ENCODE results near the gene CD96. TPM values are rescaled to one million over a fixed set of nuclear protein-coding genes. Genes with fewer than 3 reads are reported as not detected.

The CD96 gene
- total and polyA plus RNA-seq, 4 donors = 0.69 to 3.1 (median 2.4) TPM

- no peak for TF ChIP-seq CTCF (IDR thresholded peaks at IDR 0.05; ENCODE audit: control extremely low read depth, extremely low read depth)
- Histone ChIP-seq H3K9ac (ENCODE audit: insufficient read depth in 1 of 2, low read length in 2 of 2) (no peak overlapping the region), H3K27ac (ENCODE audit: low read depth in 1 of 2, low read length in 1 of 2) (no peak overlapping the region), H3K9me3 (ENCODE audit: control insufficient read depth in 4 of 4, insufficient read depth in 3 of 4, low read length in 3 of 4) (no peaks in the 10 kb centered on the region), H3K4me1 (ENCODE audit: control insufficient read depth in 5 of 5, insufficient read depth in 5 of 5, low read length in 5 of 5) (no peaks in the 10 kb centered on the region), H3K27me3 (ENCODE audit: control insufficient read depth in 3 of 3, insufficient read depth in 3 of 3, low read length in 2 of 3) (no peaks in the 10 kb centered on the region), H3K4me3 (no peak overlapping the region), H3K36me3 (ENCODE audit: control insufficient read depth in 4 of 4, insufficient read depth in 4 of 4, low read length in 4 of 4) (no peaks in the 10 kb centered on the region)
- DNase-seq (no peak), ATAC-seq (ENCODE audit: insufficient read depth, low FRiP score) (no peak)
- WGBS, 2 donors = 78 to 90% methylated on average over 1 of the region's 1 CpG
Observed at GRCh38 chr3:111571282-111571681, 29.3 kb downstream of the CD96 start.

- H3K27ac ChIP-seq (ENCODE audit: low read depth in 1 of 2, low read length in 1 of 2) = no peak overlapping the region
- TF ChIP-seq CTCF (IDR thresholded peaks at IDR 0.05; ENCODE audit: control extremely low read depth, extremely low read depth) = no peak
- no peaks in the 10 kb centered on the region for H3K9me3 ChIP-seq (ENCODE audit: control insufficient read depth in 4 of 4, insufficient read depth in 3 of 4, low read length in 3 of 4)
- WGBS, 2 donors = 93 to 94% methylated on average over 6 of the region's 6 CpGs
- no peak overlapping the region for H3K4me3 ChIP-seq
- no peaks in the 10 kb centered on the region for H3K36me3 ChIP-seq (ENCODE audit: control insufficient read depth in 4 of 4, insufficient read depth in 4 of 4, low read length in 4 of 4)
- H3K9ac ChIP-seq (ENCODE audit: insufficient read depth in 1 of 2, low read length in 2 of 2) = no peak overlapping the region
- ATAC-seq (ENCODE audit: insufficient read depth, low FRiP score) = no peak
- DNase-seq = no peak
- H3K4me1 ChIP-seq (ENCODE audit: control insufficient read depth in 5 of 5, insufficient read depth in 5 of 5, low read length in 5 of 5) = no peaks in the 10 kb centered on the region
- no peaks in the 10 kb centered on the region for H3K27me3 ChIP-seq (ENCODE audit: control insufficient read depth in 3 of 3, insufficient read depth in 3 of 3, low read length in 2 of 3)
Observed at GRCh38 chr3:111571907-111572460, 30.0 kb downstream of the CD96 start.

GRCh38 chr3:111577113-111577512 is 35.1 kb downstream of the CD96 start:
- H3K4me3 ChIP-seq = no peak overlapping the region
- no peaks in the 10 kb centered on the region for H3K27me3 ChIP-seq (ENCODE audit: control insufficient read depth in 3 of 3, insufficient read depth in 3 of 3, low read length in 2 of 3)
- H3K9me3 ChIP-seq (ENCODE audit: control insufficient read depth in 4 of 4, insufficient read depth in 3 of 4, low read length in 3 of 4) = no peaks in the 10 kb centered on the region
- H3K4me1 ChIP-seq (ENCODE audit: control insufficient read depth in 5 of 5, insufficient read depth in 5 of 5, low read length in 5 of 5) = no peaks in the 10 kb centered on the region
- ATAC-seq (ENCODE audit: insufficient read depth, low FRiP score) (no peak), DNase-seq (no peak)
- TF ChIP-seq CTCF (IDR thresholded peaks at IDR 0.05; ENCODE audit: control extremely low read depth, extremely low read depth) = no peak
- H3K27ac ChIP-seq (ENCODE audit: low read depth in 1 of 2, low read length in 1 of 2) = no peak overlapping the region
- 56 to 79% methylated on average over 1 of the region's 1 CpG for WGBS, 2 donors
- H3K36me3 ChIP-seq (ENCODE audit: control insufficient read depth in 4 of 4, insufficient read depth in 4 of 4, low read length in 4 of 4) = no peaks in the 10 kb centered on the region
- no peak overlapping the region for H3K9ac ChIP-seq (ENCODE audit: insufficient read depth in 1 of 2, low read length in 2 of 2)

Data from lung (tissue), 12 donors.